ENCODE measurements around the gene ZNF653.

ZNF653 gene

GRCh38 chr19:11448410-11448809, 57.2 kb downstream of the ZNF653 start:
- peaks cover 0 to 18% of the 10 kb centered on the region in 2 donors for H3K27me3 ChIP-seq
- peaks cover 0 to 9% (median 4%) of the 10 kb centered on the region in 4 donors for H3K4me1 ChIP-seq
- H3K27ac ChIP-seq: no peak overlapping the region
- no peak for DNase-seq
- intact Hi-C loops (cut with DNase I; ENCODE audit: low total_unique reads): loop anchor here (5.0 to 10.0 kb wide), 2 partner anchors 74 to 156 kb away; partner anchors contain the start of gene SWSAP1
- no peaks in the 10 kb centered on the region for H3K9me3 ChIP-seq
- TF ChIP-seq CTCF (IDR thresholded peaks at IDR 0.05): no peak
- peaks cover 40 to 77% (median 66%) of the 10 kb centered on the region in 3 donors for H3K36me3 ChIP-seq
- H3K4me3 ChIP-seq: no peak overlapping the region

- Histone ChIP-seq H3K4me1 (peaks cover 0 to 9% (median 4%) of the 10 kb centered on the region in 4 donors), H3K27me3 (peaks cover 0 to 10% of the 10 kb centered on the region in 2 donors), H3K36me3 (peaks cover 46 to 85% (median 74%) of the 10 kb centered on the region in 3 donors), H3K27ac (no peak overlapping the region), H3K4me3 (no peak overlapping the region), H3K9me3 (no peaks in the 10 kb centered on the region)
- DNase-seq: no peak
- no peak for TF ChIP-seq CTCF (IDR thresholded peaks at IDR 0.05)
- intact Hi-C loops (cut with DNase I; ENCODE audit: low total_unique reads): loop anchor here (5.0 to 10.0 kb wide), 2 partner anchors 73 to 155 kb away; partner anchors contain the start of gene SWSAP1
These were observed 58.0 kb downstream of the ZNF653 start for GRCh38 chr19:11447347-11448262.

- Histone ChIP-seq H3K27me3 (peaks cover 0 to 7% of the 10 kb centered on the region in 2 donors), H3K4me1 (peaks cover 0 to 4% (median 2%) of the 10 kb centered on the region in 4 donors), H3K4me3 (no peak overlapping the region), H3K9me3 (no peaks in the 10 kb centered on the region), H3K27ac (peak overlapping the region in 1 of 2 donors; percentile 19), H3K36me3 (peaks cover 50 to 94% (median 82%) of the 10 kb centered on the region in 3 donors)
- intact Hi-C loops (cut with DNase I; ENCODE audit: low total_unique reads): loop anchor here (5.0 to 10.0 kb wide), 2 partner anchors 72 to 154 kb away; partner anchors contain the start of gene SWSAP1
- TF ChIP-seq CTCF (IDR thresholded peaks at IDR 0.05): peak; percentile 68 to 83
- DNase-seq: peak in 1 of 2 donors; percentile 32
These were observed 58.9 kb downstream of the ZNF653 start for GRCh38 chr19:11446652-11447301.

DNA sequence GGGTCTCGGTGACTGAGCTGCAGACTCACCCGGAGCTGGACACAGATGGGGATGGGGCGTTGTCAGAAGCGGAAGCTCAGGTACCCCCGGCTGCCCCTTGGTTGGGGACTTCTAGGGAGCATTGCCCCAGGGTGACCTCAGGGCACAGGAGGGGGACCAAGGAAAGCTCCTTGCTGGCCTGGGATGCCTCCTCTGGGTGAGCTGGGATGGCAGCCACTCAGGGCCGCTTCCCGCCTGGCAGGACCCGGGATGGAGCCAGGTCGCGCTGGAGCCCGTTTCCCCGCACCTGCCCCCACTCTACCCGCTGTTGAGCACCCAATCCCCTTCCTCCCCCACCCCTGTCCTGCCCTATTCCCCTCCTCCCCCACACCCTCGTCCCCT, 59.4 kb downstream of the ZNF653 start:
- Histone ChIP-seq H3K27ac (peak overlapping the region in 1 of 2 donors; percentile 19), H3K9me3 (no peaks in the 10 kb centered on the region), H3K36me3 (peaks cover 54 to 99% (median 88%) of the 10 kb centered on the region in 3 donors), H3K4me1 (no peaks in the 10 kb centered on the region), H3K27me3 (peaks cover 0 to 4% of the 10 kb centered on the region in 2 donors), H3K4me3 (no peak overlapping the region)
- intact Hi-C loops (cut with DNase I; ENCODE audit: low total_unique reads): loop anchor here (5.0 to 10.0 kb wide), 2 partner anchors 71 to 154 kb away; partner anchors contain the start of gene SWSAP1
- DNase-seq: no peak
- TF ChIP-seq CTCF (IDR thresholded peaks at IDR 0.05): no peak

GRCh38 chr19:11445141-11445540, 60.5 kb downstream of the ZNF653 start:
- DNase-seq: no peak
- H3K27me3 ChIP-seq: no peaks in the 10 kb centered on the region
- no peak for TF ChIP-seq CTCF (IDR thresholded peaks at IDR 0.05)
- H3K9me3 ChIP-seq: no peaks in the 10 kb centered on the region
- intact Hi-C loops (cut with DNase I; ENCODE audit: low total_unique reads): loop anchor here (5.0 to 10.0 kb wide), 2 partner anchors 70 to 153 kb away; partner anchors contain the start of gene SWSAP1
- no peaks in the 10 kb centered on the region for H3K4me1 ChIP-seq
- H3K27ac ChIP-seq: no peak overlapping the region
- H3K4me3 ChIP-seq: no peak overlapping the region
- H3K36me3 ChIP-seq: peaks cover 63 to 100% (median 93%) of the 10 kb centered on the region in 3 donors
